SK-N-SH (cell line): ENCODE measurements around the gene CFAP52.

ENCODE experiments used
- RAD21 ChIP-seq: IDR thresholded peaks from 2 replicates; pipeline ENCODE4 v1.6.1; 2012; ENCODE audit warnings: mild to moderate bottlenecking, low read length
- SIN3A ChIP-seq: IDR thresholded peaks from 2 replicates; pipeline ENCODE4 v1.6.1; 2012; ENCODE audit warnings: low read depth, mild to moderate bottlenecking, low read length, moderate library complexity, borderline replicate concordance
- TAF1 ChIP-seq: IDR thresholded peaks from 2 replicates; pipeline ENCODE4 v1.6.1; 2012; ENCODE audit warnings: low read depth, mild to moderate bottlenecking, low read length, moderate library complexity, borderline replicate concordance
- TEAD4 ChIP-seq: IDR thresholded peaks from 2 replicates; pipeline ENCODE4 v1.4.0; 2012; ENCODE audit warnings: mild to moderate bottlenecking, borderline replicate concordance; ENCODE audit not compliant: insufficient read depth
- TF ChIP-seq, protein P1 (sequence below): fragments of 200-600 bp; sonication (generic); IDR thresholded peaks from 2 replicates; pipeline ENCODE4 v1.6.1; 2017; ENCODE audit warnings: antibody characterized with exemption, mild to moderate bottlenecking, moderate library complexity
- TF ChIP-seq, protein P2 (sequence below): IDR thresholded peaks from 2 replicates; pipeline ENCODE4 v1.4.0; 2012; ENCODE audit warnings: low read depth

DNA sequence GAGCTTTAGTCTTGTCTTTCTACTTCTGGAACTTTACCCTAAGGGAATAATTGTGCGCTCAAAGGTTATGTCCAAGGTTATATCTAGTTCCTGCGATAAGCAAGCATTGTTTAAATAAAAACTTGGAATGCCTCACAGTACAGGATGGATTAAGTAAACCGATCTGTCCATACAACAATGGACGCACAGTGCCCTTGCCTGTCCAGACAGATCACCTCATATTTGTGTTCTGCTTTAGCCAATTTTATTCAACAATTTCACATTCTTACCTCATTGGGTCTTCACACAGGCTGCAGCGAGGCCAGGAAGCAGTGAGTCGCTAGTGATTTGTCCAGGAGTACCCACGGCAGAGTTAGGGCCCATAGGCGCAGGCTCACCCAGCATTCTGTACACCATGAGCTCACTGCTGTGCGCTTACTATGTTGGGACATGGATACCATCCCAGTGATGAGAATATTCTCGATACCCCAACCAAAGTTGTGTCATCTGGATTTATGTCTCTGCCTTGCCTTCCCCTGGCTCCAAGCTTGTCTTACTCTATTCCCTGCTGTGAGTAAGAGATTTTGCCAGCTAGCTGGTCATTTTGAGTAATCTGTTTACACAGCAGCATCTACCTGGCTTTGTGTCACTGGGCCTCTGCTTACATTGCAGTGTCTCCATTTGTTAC lies 108.6 kb downstream of the CFAP52 start:
- TF ChIP-seq RAD21 (no peak), TAF1 (no peak), SIN3A (no peak), TEAD4 (no peak)
- TF ChIP-seq, protein P1, sequence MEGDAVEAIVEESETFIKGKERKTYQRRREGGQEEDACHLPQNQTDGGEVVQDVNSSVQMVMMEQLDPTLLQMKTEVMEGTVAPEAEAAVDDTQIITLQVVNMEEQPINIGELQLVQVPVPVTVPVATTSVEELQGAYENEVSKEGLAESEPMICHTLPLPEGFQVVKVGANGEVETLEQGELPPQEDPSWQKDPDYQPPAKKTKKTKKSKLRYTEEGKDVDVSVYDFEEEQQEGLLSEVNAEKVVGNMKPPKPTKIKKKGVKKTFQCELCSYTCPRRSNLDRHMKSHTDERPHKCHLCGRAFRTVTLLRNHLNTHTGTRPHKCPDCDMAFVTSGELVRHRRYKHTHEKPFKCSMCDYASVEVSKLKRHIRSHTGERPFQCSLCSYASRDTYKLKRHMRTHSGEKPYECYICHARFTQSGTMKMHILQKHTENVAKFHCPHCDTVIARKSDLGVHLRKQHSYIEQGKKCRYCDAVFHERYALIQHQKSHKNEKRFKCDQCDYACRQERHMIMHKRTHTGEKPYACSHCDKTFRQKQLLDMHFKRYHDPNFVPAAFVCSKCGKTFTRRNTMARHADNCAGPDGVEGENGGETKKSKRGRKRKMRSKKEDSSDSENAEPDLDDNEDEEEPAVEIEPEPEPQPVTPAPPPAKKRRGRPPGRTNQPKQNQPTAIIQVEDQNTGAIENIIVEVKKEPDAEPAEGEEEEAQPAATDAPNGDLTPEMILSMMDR: no peak
- TF ChIP-seq, protein P2, sequence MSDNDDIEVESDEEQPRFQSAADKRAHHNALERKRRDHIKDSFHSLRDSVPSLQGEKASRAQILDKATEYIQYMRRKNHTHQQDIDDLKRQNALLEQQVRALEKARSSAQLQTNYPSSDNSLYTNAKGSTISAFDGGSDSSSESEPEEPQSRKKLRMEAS: no peak
